Motor neuron (in vitro differentiated cells): ENCODE results near the gene SMIM20. TPM values are rescaled to one million over a fixed set of nuclear protein-coding genes. Genes with fewer than 3 reads are reported as not detected.
"Not testable (repeated sequence)": the region's sequence is repeated elsewhere in the genome, so short reads cannot be mapped to it uniquely, and the experiment has no call there.

Experiments
- ATAC-seq, 8 experiments: fragments of 200-7000 bp; cut with Tn5 transposase; replicated peaks in 6 of 8; 2 replicates each; pipeline ENCODE4 v1.8.0; 2021; ENCODE audit warnings: mild to moderate bottlenecking in 8 of 8, moderate library complexity in 8 of 8
- H3K27ac ChIP-seq, 2 donors: fragments of 250-450 bp; sonication (Bioruptor Pico); 2 replicates each; pipeline ENCODE4 v1.9.0; 2021; ENCODE audit warnings: antibody characterized with exemption in 2 of 2, mild to moderate bottlenecking in 2 of 2, moderate library complexity in 1 of 2
- H3K4me1 ChIP-seq, 2 donors: fragments of 250-450 bp; sonication (Bioruptor Pico); replicated peaks in 1 of 2; 2 replicates each; pipeline ENCODE4 v1.6.1; 2021; ENCODE audit warnings: antibody characterized with exemption in 2 of 2, mild to moderate bottlenecking in 2 of 2, moderate library complexity in 1 of 2
- H3K4me3 ChIP-seq, 5 donors: fragments of 250-450 bp; sonication (Bioruptor Pico); 2 replicates each; pipeline ENCODE4 v1.9.0; 2021; ENCODE audit warnings: antibody characterized with exemption in 5 of 5, mild to moderate bottlenecking in 5 of 5, moderate library complexity in 4 of 5
- WGBS, 10 experiments: fragments of 450-650 bp; shearing (Covaris generic); methylation state at CpG; one replicate each; pipeline ENCODE4 v1.0.0; 2022; 5-methylcytosine and 5-hydroxymethylcytosine counted together
- in situ Hi-C, 9 experiments: fragments of 400-800 bp; cut with MboI; loops; one replicate each; pipeline ENCODE4 v1.15.0; 2021; ENCODE audit warnings: low sequenced_read_pairs in 9 of 9, low pct_unique_long_range_greater_than_20kb in 2 of 9; ENCODE audit not compliant: unreplicated experiment in 9 of 9
- total RNA-seq, 8 experiments: library from RNA; unstranded; fragments of 300-600 nt; gene quantifications; 2 replicates each; pipeline versions ENCODE4 v1.2.3 to v1.2.4, GENCODE V29; 2022

Gene SMIM20
- total RNA-seq, 8 experiments from 2014 or later = 26.8 to 62.5 (median 34.5) TPM

DNA sequence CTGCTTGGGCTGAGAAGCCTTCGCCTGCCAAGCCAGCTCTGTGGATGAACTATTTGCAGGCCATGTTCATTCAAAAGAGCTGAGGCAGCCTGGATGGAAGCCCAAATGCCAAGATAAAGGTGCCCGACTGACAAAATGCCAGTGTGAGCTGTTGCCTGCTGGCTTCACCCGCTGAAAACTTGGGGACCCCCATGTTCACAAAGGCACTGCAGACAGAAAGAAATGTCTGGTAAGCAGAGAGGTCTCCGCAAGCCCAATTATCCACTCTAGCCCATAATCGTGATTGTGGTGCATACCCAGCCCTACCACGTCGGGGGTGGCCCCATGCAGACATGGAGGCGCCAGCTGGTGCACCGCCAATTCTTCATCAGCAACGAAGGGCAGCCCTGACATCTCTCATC, 13.0 kb upstream of the SMIM20 start:
- in situ Hi-C loops = no loop called here
- ATAC-seq = no peak
- WGBS, 10 experiments = 40 to 100% (median 87%) methylated on average over 1 to 8 of the region's 10 CpGs; no CpG with 5 or more reads in 1 of the 10 experiments
- peaks cover 0 to 3% of the 10 kb centered on the region in 2 donors for H3K4me1 ChIP-seq
- no peak overlapping the region for H3K27ac ChIP-seq
- no peak overlapping the region for H3K4me3 ChIP-seq

DNA sequence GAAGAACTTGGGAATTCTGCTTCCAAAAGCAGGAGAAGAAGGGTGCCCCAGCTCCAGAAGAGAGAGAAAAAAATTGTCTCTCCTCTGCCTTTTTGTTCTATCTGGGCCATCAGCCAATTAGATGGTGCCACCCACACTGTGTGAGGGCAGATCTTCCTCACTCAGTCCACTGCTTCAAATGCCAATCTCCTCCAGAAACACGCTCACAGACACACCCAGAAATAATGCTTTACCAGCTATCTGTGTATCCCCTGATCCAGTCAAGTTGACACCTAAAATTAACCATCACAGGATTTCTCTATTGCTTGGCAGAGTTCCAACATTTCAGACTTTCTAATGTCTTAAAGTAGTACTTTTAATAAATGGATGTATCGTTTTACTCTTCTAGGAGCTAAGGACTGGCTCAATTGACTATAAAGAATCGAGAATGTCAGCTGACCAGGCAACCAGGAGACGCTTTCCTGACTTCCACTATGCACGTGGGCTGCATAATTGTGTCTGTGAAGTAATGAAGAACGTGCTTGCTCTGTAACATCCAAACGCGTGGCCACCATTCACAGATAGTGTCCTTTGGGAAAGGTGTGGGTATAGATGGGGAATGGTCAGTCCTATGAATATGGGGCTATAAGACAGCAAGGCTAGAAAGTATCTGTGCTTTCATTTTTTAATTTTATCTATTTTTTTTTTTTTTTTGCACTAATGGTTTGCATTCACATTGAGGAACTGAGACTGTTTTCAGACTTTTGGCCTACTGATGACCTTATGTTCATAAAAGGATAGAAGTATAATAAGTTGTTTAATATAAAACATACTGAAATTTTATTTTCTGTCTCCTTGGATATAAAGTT, 9.9 kb upstream of the SMIM20 start:
- peak in 1 of 8 experiments; percentile 35 for ATAC-seq
- WGBS, 10 experiments = 36 to 96% (median 90%) methylated on average over 2 to 8 of the region's 8 CpGs; no CpG with 5 or more reads in 1 of the 10 experiments
- in situ Hi-C loops = no loop called here
- peaks cover 0 to 3% of the 10 kb centered on the region in 2 donors for H3K4me1 ChIP-seq
- H3K27ac ChIP-seq = no peak overlapping the region
- no peak overlapping the region for H3K4me3 ChIP-seq

DNA sequence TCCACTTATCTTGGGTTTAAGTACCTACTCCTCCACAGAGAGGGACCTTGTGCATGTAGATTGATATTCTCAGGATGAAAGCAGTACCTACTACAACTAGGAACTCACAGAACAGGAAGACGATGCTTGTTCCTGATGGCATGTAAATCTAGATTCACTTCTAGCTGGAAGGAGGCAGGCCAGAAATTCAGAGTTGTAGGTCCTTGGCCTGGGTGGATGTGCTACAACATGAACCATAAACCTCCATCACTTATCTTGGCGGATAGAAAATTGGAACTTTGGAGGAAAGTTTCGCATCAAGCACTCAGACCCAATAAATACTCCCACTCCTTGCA, 9.3 kb upstream of the SMIM20 start:
- ATAC-seq = no peak
- Histone ChIP-seq H3K4me3 (no peak overlapping the region), H3K27ac (no peak overlapping the region), H3K4me1 (peaks cover 0 to 3% of the 10 kb centered on the region in 2 donors)
- in situ Hi-C loops = no loop called here
- 50 to 100% (median 97%) methylated on average over 1 to 3 of the region's 3 CpGs; no CpG with 5 or more reads in 2 of the 10 experiments for WGBS, 10 experiments

DNA sequence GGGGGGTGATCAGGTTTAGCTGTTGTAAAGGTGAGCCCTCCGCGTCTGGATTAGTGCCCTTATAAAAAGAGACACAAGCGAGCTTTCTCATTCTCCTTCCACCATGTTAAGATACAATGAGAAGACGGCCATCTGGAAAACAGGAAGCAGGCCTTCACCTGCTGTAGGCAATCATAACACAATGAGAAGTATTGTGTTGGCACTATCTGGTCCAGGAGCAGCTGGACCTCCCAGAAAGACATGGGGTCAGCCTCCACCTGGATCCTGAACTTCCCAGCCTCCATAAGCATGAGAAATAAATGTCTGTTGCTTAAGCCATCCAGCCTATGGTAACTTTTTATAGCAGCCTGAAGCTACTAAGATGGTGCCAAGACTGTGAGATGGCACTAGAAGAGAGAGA, 8.6 kb upstream of the SMIM20 start:
- in situ Hi-C loops = no loop called here
- Histone ChIP-seq H3K27ac (no peak overlapping the region), H3K4me1 (peaks cover 0 to 3% of the 10 kb centered on the region in 2 donors), H3K4me3 (no peak overlapping the region)
- WGBS, 10 experiments = 89 to 100% (median 99%) methylated on average over 1 to 4 of the region's 4 CpGs; no CpG with 5 or more reads in 4 of the 10 experiments
- no peak for ATAC-seq

DNA sequence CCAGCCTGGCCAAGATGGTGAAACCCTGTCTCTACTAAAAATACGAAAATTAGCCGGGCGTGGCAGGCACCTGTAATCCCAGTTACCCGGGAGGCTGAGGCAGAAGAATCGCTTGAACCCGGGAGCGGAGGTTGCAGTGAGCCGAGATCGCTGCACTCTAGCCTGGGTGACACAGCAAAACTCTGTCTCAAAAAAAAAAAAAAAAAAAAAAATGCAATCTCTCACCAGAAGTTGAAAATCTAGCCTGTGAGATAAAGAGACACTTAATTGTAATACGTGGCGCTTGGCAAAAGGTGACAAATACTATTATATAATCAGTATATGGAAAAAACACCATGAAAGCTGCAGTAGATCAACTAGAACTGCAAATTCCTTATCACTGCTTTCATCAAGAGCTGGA, 7.9 kb upstream of the SMIM20 start:
- H3K4me3 ChIP-seq, ATAC-seq, H3K4me1 ChIP-seq, H3K27ac ChIP-seq, in situ Hi-C loops: not testable (repeated sequence)
- 64 to 100% (median 96%) methylated on average over 3 to 11 of the region's 11 CpGs; no CpG with 5 or more reads in 3 of the 10 experiments for WGBS, 10 experiments

DNA sequence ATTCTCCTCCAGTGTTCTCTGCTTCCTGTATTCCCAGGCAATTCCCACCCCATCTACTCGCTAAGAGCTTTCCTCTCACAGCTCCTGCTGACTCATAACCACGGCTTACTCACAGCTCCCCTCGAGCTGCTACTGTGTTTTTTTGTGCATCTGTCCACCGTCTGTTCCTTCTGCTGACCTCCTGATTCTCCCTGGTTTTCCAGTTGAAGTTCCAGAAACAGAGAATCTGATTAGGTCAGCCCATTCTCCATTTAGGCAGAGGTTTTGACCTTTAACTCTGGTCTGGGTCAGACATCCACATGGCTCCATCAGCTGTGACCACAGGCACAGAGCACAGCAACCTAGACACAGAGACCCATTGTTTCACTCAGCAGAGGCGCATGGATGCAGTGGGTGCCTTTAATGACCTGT, 5.5 kb upstream of the SMIM20 start:
- no peak overlapping the region for H3K4me3 ChIP-seq
- in situ Hi-C loops = no loop called here
- peaks cover 8 to 10% of the 10 kb centered on the region in 2 donors for H3K4me1 ChIP-seq
- H3K27ac ChIP-seq = no peak overlapping the region
- peak; percentile 70 to 98 (median 81) for ATAC-seq
- 0 to 78% (median 37%) methylated on average over 1 to 4 of the region's 5 CpGs; no CpG with 5 or more reads in 2 of the 10 experiments for WGBS, 10 experiments

DNA sequence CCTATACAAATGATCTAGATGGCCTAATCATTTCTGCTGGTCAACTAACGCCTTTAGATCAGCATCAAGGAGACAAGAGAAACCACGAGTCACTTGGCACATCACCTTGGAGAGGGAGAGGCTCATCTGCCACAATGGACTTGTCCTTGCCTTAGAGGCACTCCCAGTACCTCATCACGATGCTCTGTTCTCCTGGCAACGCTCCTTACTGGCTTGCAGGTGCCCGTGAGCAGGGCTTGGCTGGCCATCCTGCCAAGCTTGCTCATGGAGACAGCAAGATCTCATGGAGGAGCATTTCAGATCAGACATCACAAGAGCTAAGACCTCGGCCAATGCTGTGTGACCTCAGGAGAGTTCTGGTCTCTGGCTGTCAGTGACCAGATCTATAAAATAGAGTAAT, 2.7 kb upstream of the SMIM20 start:
- H3K4me1 ChIP-seq = peaks cover 17 to 20% of the 10 kb centered on the region in 2 donors
- H3K27ac ChIP-seq = no peak overlapping the region
- H3K4me3 ChIP-seq = no peak overlapping the region
- in situ Hi-C loops = no loop called here
- WGBS, 10 experiments = 48 to 86% (median 80%) methylated on average over 1 to 6 of the region's 6 CpGs; no CpG with 5 or more reads in 3 of the 10 experiments
- no peak for ATAC-seq

DNA sequence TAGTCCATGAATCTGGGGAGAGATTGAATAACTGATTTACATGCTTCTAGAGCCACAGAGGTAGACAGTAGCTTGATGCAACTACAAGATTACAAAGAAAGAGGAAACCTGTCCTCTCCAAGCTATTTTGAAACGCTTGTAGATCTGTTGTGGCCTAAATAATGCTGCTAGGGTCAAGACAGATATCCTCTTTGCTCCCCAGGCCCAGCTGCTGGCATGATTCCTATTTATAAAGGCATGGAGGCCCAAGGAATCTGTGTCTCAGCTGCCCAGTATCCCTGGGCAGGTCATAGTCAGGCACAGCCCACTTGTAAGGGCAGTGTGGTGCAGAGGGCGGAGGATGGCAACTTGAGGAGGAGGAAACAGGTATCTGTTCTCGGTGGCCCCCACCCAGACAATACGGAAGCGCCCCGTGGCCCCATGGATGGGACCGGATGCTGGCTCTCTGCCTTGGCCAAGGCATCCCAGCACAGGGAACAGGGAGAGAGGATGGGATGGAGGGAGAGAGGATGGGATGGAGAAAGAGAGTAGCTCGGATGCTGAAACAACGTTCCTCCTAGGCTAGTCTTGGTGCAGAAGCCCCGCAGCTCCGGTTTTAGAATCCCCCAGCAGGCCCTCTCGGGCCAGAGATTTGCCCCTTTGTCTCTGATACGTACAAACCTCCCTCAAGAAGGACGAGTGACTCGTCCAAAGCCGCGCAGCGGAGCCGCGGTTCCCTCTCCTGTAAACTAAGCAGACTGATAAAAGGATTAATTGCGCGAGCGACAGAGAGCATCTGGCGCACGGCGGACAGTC, 767 bp upstream of the SMIM20 start:
- H3K27ac ChIP-seq = peak overlapping the region; percentile 74 to 78
- 0 to 83% (median 21%) methylated on average over 1 to 21 of the region's 26 CpGs; no CpG with 5 or more reads in 2 of the 10 experiments for WGBS, 10 experiments
- H3K4me1 ChIP-seq = peaks cover 17 to 20% of the 10 kb centered on the region in 2 donors

DNA sequence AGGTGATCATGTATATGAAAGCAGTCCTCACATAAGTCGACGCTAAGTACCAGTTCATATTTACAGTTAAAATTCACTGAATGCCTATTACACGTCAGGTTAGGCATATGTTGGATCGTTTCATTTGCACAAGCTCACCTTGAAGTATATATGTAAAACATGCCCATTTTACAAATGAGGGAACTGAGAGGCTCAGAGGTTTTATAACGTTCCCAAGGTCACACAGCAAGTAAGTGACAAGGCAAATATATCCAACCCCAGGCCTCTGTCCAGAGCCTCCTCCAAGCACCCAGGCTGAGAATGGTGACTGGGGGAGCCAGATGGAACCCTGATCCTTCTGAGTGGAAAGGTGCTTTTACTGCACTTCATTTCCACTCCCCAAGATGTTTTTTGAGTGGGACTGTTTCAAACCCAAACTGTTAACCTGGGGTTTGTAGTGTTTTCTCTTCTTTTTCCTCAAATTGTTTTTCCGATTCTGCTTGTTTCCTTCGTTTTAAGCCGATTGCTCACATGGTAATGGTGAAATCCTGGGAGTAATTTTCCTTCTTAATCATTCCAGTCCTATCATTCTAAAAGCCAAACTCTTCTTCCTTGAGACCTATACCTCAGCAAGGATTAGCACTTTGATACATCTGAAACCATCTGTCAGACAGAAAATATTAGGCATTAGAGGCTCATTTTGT, 791 bp downstream of the SMIM20 start:
- Histone ChIP-seq H3K27ac (peak overlapping the region in 1 of 2 donors; percentile 74), H3K4me3 (peak overlapping the region; percentile 48 to 78 (median 58)), H3K4me1 (peaks cover 22 to 27% of the 10 kb centered on the region in 2 donors)
- in situ Hi-C loops = no loop called here
- 0 to 100% (median 36%) methylated on average over 1 to 8 of the region's 8 CpGs; no CpG with 5 or more reads in 1 of the 10 experiments for WGBS, 10 experiments
- no peak for ATAC-seq

More for the DNA sequence above, 767 bp upstream of the SMIM20 start:
- ATAC-seq = peak; percentile 9 to 59 (median 54)
- peak overlapping the region; percentile 48 to 78 (median 58) for H3K4me3 ChIP-seq
- in situ Hi-C loops = no loop called here

DNA sequence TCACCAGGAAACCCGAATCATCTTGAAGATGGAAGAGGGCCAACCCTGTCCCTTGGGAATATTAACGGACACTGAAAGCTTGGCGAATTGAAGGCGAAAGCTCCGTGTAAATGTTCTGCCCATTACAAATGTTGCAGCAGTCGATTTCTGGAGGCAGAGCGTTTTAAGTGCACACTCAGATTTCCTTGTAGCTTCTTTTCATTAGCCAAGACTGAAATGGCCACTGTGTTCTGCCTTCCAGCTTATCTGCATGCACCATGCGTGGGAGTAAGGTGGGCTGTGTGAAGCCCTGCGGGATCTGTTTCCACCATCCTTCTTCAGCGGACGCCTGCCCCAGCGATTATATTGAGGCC, 1.3 kb downstream of the SMIM20 start:
- WGBS, 10 experiments = 9 to 80% (median 71%) methylated on average over 2 to 7 of the region's 12 CpGs; no CpG with 5 or more reads in 2 of the 10 experiments
- H3K27ac ChIP-seq = peak overlapping the region in 1 of 2 donors; percentile 25
- H3K4me1 ChIP-seq = peaks cover 22 to 27% of the 10 kb centered on the region in 2 donors
- in situ Hi-C loops = no loop called here
- no peak for ATAC-seq
- peak overlapping the region in 1 of 5 donors; percentile 6 for H3K4me3 ChIP-seq

DNA sequence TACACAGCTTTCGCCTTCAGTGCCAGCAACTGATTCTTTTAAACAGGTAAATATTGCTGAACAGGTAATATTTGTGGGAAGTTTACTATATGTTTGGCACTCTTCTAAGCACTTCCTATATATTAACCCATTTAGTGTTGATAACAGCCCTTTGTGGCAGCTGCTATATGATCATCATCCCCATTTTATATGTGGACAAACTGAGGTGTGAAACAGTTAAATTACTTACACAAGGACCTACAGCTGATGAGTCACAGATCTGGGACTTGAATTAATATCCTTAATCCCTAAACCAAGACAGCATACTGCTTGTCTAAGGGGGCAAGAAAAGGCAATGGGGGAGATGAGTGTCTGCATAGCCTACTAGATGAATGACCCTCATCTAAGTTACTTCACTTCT, 2.9 kb downstream of the SMIM20 start:
- no peak for ATAC-seq
- in situ Hi-C loops = no loop called here
- 86 to 100% methylated on average over 1 of the region's 1 CpG; no CpG with 5 or more reads in 8 of the 10 experiments for WGBS, 10 experiments
- Histone ChIP-seq H3K4me1 (peaks cover 22 to 27% of the 10 kb centered on the region in 2 donors), H3K27ac (no peak overlapping the region), H3K4me3 (no peak overlapping the region)

DNA sequence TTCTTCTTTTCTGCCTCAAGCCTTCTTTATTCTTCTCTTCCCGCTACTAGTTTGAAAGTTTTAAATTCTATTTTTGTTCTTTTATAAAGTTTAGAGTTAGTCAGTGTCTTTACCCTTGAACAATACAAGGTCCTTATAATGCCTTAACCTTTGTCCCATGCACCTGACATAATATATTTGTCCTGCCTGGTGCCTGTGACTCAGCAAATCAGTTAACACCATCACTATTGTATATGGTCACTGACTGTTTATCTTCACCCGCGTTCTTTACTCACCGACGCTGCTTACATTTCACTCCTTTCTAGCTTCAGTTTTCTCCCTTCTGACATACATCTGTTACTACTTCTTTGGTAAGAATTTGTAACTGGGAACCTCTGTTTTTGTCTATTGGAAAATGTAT, 5.7 kb downstream of the SMIM20 start:
- WGBS, 10 experiments = 22 to 100% (median 42%) methylated on average over 1 to 5 of the region's 5 CpGs
- Histone ChIP-seq H3K4me1 (peaks cover 13 to 16% of the 10 kb centered on the region in 2 donors), H3K4me3 (no peak overlapping the region), H3K27ac (peak overlapping the region in 1 of 2 donors; percentile 15)
- in situ Hi-C loops = no loop called here
- peak in 5 of 8 experiments; percentile 63 to 76 (median 73) for ATAC-seq
